ENCODE results near the gene FAM98C.
"Not testable (repeated sequence)": the region's sequence is repeated elsewhere in the genome, so short reads cannot be mapped to it uniquely, and the experiment has no call there.

FAM98C gene

DNA sequence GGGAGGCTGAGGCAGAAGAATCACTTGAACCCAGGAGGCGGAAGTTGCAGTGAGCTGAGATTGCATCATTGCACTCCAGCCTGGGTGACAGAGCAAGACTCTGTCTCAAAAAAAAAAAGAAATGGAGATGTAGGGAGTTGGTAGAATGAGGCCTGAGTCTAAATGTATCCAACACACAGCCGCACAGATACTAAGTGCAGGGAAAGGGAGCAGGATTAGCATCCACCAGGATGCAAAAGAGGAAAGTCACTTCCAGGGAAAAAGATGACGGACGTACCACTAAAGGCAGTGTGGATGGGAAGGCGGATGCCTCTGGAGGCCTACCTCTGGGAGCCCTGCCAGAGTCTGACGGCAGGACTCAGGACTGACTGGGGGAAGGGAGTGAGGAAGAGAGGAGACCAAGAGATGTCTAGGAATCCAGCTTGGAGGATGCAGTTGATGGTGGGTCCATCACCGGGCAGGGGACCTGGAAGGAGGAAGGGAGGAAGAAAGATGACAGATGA lies 6.8 kb downstream of the FAM98C start:
- H3K9ac ChIP-seq (ENCODE audit: low read length in 5 of 5), result no peak overlapping the region
- no peak overlapping the region for H3K4me3 ChIP-seq (ENCODE audit: low read depth in 1 of 5, low read length in 5 of 5)

DNA sequence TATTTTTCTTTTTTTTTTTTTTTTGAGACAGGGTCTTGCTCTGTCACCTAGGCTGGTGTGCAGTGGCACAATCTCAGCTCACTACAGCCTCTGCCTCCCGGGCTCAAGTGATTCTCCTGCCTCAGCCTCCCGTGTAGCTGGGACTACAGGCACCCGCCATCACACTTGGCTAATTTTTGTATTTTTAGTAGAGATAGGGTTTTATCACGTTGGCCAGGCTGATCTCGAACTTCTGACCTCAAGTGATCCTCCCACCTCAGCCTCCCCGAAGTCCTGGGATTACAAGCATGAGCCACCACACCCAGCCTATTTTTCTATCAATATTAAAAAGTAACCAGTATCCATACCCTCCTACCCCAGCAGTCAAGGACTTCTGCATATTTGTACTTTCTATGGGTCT lies 7.5 kb downstream of the FAM98C start:
- not testable (repeated sequence) for H3K27me3 ChIP-seq (ENCODE audit: control insufficient read depth in 5 of 5, insufficient read depth in 4 of 5, low read length in 5 of 5); H3K27ac ChIP-seq (ENCODE audit: low read depth, low read length); H3K9ac ChIP-seq (ENCODE audit: low read length in 5 of 5); H3K4me3 ChIP-seq (ENCODE audit: low read depth in 1 of 5, low read length in 5 of 5); H3K4me1 ChIP-seq (ENCODE audit: control insufficient read depth in 5 of 5, insufficient read depth in 5 of 5, low read length in 5 of 5); H3K9me3 ChIP-seq (ENCODE audit: control insufficient read depth in 5 of 5, low read length in 5 of 5)
- peaks cover 0 to 40% (median 9%) of the 10 kb centered on the region in 5 donors for H3K36me3 ChIP-seq (ENCODE audit: control insufficient read depth in 5 of 5, insufficient read depth in 5 of 5, low read length in 5 of 5)

More for the DNA sequence above, 6.8 kb downstream of the FAM98C start:
- H3K27me3 ChIP-seq (ENCODE audit: control insufficient read depth in 5 of 5, insufficient read depth in 4 of 5, low read length in 5 of 5), result peaks cover 0 to 5% (median 0%) of the 10 kb centered on the region in 5 donors
- H3K27ac ChIP-seq (ENCODE audit: low read depth, low read length), result no peak overlapping the region
- no peaks in the 10 kb centered on the region for H3K4me1 ChIP-seq (ENCODE audit: control insufficient read depth in 5 of 5, insufficient read depth in 5 of 5, low read length in 5 of 5)
- H3K9me3 ChIP-seq (ENCODE audit: control insufficient read depth in 5 of 5, low read length in 5 of 5), result no peaks in the 10 kb centered on the region
- peaks cover 0 to 46% (median 13%) of the 10 kb centered on the region in 5 donors for H3K36me3 ChIP-seq (ENCODE audit: control insufficient read depth in 5 of 5, insufficient read depth in 5 of 5, low read length in 5 of 5)

DNA sequence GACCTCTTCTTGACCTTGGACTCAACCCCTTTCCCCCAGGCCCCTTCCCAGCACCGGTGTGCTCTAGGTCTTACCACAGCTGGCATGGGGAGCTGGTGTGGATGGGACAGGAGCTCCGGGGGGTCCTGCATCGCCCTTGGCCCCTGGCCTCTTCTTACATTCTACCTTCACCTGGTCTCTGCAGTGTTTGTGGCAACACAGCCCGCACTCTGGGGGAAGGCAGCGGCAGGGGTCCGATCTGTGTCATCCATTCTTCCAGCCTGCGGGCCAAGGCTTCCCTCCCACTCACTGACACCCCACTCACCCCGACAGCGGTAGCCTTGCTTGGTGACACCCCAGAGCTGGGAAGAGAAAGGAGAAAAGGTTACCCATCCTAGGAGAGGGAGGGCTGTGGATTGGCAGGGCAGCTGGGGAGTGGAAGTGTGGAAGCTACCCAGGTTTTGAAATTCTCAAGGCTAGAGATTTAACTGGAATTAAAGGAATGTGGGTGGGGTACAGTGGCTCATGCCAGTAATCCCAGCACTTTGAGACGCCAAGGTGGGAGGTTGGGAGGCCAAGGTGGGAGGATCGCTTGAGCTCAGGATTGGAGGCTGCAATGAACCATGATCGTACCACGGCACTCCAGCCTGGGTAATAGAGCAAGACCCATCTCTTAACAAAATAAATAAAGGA lies 8.3 kb downstream of the FAM98C start:
- H3K9ac ChIP-seq (ENCODE audit: low read length in 5 of 5), result no peak overlapping the region
- peaks cover 0 to 36% (median 8%) of the 10 kb centered on the region in 5 donors for H3K36me3 ChIP-seq (ENCODE audit: control insufficient read depth in 5 of 5, insufficient read depth in 5 of 5, low read length in 5 of 5)
- H3K9me3 ChIP-seq (ENCODE audit: control insufficient read depth in 5 of 5, low read length in 5 of 5), result no peaks in the 10 kb centered on the region
- H3K27ac ChIP-seq (ENCODE audit: low read depth, low read length), result no peak overlapping the region
- H3K4me3 ChIP-seq (ENCODE audit: low read depth in 1 of 5, low read length in 5 of 5), result no peak overlapping the region
- no peaks in the 10 kb centered on the region for H3K4me1 ChIP-seq (ENCODE audit: control insufficient read depth in 5 of 5, insufficient read depth in 5 of 5, low read length in 5 of 5)
- H3K27me3 ChIP-seq (ENCODE audit: control insufficient read depth in 5 of 5, insufficient read depth in 4 of 5, low read length in 5 of 5), result peaks cover 0 to 5% (median 0%) of the 10 kb centered on the region in 5 donors

DNA sequence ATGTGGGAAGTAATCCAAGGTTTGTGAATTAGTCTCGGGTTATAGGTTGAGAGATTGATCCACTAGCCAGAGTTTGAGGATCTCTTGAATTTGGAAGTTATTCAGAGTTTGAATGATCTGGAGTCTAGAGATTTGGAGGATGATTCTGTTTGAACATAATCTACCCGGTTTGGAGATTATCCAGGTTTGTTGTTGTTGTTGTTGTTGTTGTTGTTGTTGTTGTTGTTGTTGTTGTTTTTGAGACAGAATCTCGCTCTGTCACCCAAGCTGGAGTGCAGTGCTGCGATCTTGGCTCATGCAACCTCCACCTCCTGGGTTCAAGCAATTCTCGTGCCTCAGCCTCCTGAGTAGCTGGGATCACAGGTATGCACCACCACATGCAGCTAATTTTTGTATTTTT lies 9.0 kb downstream of the FAM98C start:
- H3K27ac ChIP-seq (ENCODE audit: low read depth, low read length); H3K9ac ChIP-seq (ENCODE audit: low read length in 5 of 5); H3K4me3 ChIP-seq (ENCODE audit: low read depth in 1 of 5, low read length in 5 of 5); H3K9me3 ChIP-seq (ENCODE audit: control insufficient read depth in 5 of 5, low read length in 5 of 5); H3K4me1 ChIP-seq (ENCODE audit: control insufficient read depth in 5 of 5, insufficient read depth in 5 of 5, low read length in 5 of 5); H3K27me3 ChIP-seq (ENCODE audit: control insufficient read depth in 5 of 5, insufficient read depth in 4 of 5, low read length in 5 of 5): not testable (repeated sequence)
- peaks cover 0 to 29% (median 3%) of the 10 kb centered on the region in 5 donors for H3K36me3 ChIP-seq (ENCODE audit: control insufficient read depth in 5 of 5, insufficient read depth in 5 of 5, low read length in 5 of 5)

DNA sequence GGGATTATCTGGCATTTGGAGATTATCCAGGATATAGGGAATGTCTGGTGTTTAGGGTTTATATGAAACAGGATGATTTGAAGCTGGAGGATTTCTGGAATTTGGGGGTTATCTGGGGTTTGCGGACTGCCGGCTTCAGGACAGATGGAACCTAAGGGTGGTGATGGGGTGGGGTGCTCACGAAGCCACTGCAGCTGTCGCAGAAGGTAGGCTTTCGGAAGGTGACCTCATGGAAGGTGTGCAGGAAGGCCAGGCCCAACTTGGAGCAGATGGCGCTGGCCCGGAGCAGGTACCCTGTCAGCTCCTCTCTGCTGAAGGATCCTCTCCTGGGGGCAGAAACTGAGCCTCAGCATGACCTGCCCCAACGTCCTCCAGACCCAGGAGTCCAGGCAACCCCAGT lies 9.6 kb downstream of the FAM98C start:
- peaks cover 0 to 12% (median 5%) of the 10 kb centered on the region in 5 donors for H3K27me3 ChIP-seq (ENCODE audit: control insufficient read depth in 5 of 5, insufficient read depth in 4 of 5, low read length in 5 of 5)
- peaks cover 0 to 4% (median 2%) of the 10 kb centered on the region in 5 donors for H3K4me1 ChIP-seq (ENCODE audit: control insufficient read depth in 5 of 5, insufficient read depth in 5 of 5, low read length in 5 of 5)
- H3K9ac ChIP-seq (ENCODE audit: low read length in 5 of 5), result no peak overlapping the region
- H3K27ac ChIP-seq (ENCODE audit: low read depth, low read length), result no peak overlapping the region
- H3K4me3 ChIP-seq (ENCODE audit: low read depth in 1 of 5, low read length in 5 of 5), result no peak overlapping the region
- H3K36me3 ChIP-seq (ENCODE audit: control insufficient read depth in 5 of 5, insufficient read depth in 5 of 5, low read length in 5 of 5), result peaks cover 0 to 24% (median 0%) of the 10 kb centered on the region in 5 donors
- H3K9me3 ChIP-seq (ENCODE audit: control insufficient read depth in 5 of 5, low read length in 5 of 5), result no peaks in the 10 kb centered on the region

DNA sequence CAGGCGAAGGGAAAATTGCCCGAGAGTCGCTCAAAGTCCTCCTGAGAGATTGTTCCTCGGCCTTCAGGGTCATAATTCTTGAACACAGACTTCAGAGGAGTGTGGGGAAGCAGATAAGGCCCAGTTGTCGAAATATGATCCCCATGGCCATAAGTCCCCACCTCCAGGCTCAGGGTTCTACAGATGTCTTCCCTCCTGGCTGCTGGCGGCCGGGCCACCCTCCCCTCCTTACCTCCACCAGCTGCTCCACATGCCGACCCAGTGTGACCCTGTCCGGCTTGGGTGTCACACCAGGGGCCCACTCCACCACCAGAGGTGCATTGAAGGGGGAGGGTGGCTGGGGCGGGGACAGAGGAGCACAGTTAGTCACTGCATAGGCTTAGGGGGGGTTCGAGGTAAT lies 10.1 kb downstream of the FAM98C start:
- Histone ChIP-seq H3K9ac (ENCODE audit: low read length in 5 of 5) (no peak overlapping the region), H3K27ac (ENCODE audit: low read depth, low read length) (no peak overlapping the region), H3K36me3 (ENCODE audit: control insufficient read depth in 5 of 5, insufficient read depth in 5 of 5, low read length in 5 of 5) (peaks cover 0 to 24% (median 0%) of the 10 kb centered on the region in 5 donors), H3K4me3 (ENCODE audit: low read depth in 1 of 5, low read length in 5 of 5) (no peak overlapping the region), H3K27me3 (ENCODE audit: control insufficient read depth in 5 of 5, insufficient read depth in 4 of 5, low read length in 5 of 5) (peaks cover 0 to 13% (median 5%) of the 10 kb centered on the region in 5 donors), H3K4me1 (ENCODE audit: control insufficient read depth in 5 of 5, insufficient read depth in 5 of 5, low read length in 5 of 5) (peaks cover 4 to 9% (median 7%) of the 10 kb centered on the region in 5 donors), H3K9me3 (ENCODE audit: control insufficient read depth in 5 of 5, low read length in 5 of 5) (no peaks in the 10 kb centered on the region)

DNA sequence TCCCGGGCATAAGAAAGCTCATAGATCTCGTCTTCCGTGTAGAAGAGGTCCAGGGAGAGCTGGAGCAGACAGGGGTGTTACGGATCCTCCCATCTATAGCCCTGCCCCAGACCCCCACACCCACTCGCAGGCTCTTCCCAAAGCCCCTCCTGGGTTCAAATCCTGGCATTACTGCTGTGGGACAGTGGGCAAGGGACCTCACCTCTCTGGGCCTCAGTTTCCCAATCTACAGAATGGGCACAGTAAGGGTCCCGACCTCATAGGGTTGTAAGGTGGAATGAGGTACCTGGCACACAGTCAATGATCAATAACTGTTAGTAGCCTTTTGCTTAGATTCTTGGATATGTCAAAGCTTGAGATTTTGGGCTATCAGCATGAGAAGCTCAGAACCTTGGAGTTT lies 10.5 kb downstream of the FAM98C start:
- H3K27me3 ChIP-seq (ENCODE audit: control insufficient read depth in 5 of 5, insufficient read depth in 4 of 5, low read length in 5 of 5), result peaks cover 0 to 16% (median 9%) of the 10 kb centered on the region in 5 donors
- H3K27ac ChIP-seq (ENCODE audit: low read depth, low read length), result no peak overlapping the region
- no peak overlapping the region for H3K4me3 ChIP-seq (ENCODE audit: low read depth in 1 of 5, low read length in 5 of 5)
- H3K4me1 ChIP-seq (ENCODE audit: control insufficient read depth in 5 of 5, insufficient read depth in 5 of 5, low read length in 5 of 5), result peaks cover 4 to 14% (median 11%) of the 10 kb centered on the region in 5 donors
- no peak overlapping the region for H3K9ac ChIP-seq (ENCODE audit: low read length in 5 of 5)
- peaks cover 0 to 24% (median 0%) of the 10 kb centered on the region in 5 donors for H3K36me3 ChIP-seq (ENCODE audit: control insufficient read depth in 5 of 5, insufficient read depth in 5 of 5, low read length in 5 of 5)
- H3K9me3 ChIP-seq (ENCODE audit: control insufficient read depth in 5 of 5, low read length in 5 of 5), result no peaks in the 10 kb centered on the region

DNA sequence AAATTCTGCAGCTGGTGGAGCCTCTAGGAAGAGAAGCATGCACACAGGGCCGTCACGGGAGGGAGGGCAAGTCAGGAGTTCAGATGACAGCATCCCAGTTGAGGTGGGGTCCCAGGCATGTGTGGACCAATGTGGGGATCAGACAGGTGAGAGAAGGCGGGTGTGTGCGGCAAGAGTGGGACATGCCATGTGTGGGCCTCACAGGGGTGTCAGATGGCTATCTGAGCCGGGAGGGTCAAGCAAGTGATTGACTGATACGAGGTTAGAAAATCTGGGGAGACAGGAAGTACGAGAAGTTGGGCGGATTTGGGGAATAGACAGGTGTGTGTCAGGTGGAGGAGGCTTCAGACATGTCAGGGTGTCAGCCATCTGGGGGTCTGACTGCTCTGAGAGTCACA lies 14.3 kb downstream of the FAM98C start:
- peaks cover 0 to 31% (median 19%) of the 10 kb centered on the region in 5 donors for H3K27me3 ChIP-seq (ENCODE audit: control insufficient read depth in 5 of 5, insufficient read depth in 4 of 5, low read length in 5 of 5)
- H3K4me1 ChIP-seq (ENCODE audit: control insufficient read depth in 5 of 5, insufficient read depth in 5 of 5, low read length in 5 of 5), result peaks cover 4 to 15% (median 12%) of the 10 kb centered on the region in 5 donors
- peak overlapping the region in 1 of 5 donors; percentile 54 for H3K9ac ChIP-seq (ENCODE audit: low read length in 5 of 5)
- H3K9me3 ChIP-seq (ENCODE audit: control insufficient read depth in 5 of 5, low read length in 5 of 5), result no peaks in the 10 kb centered on the region
- no peak overlapping the region for H3K27ac ChIP-seq (ENCODE audit: low read depth, low read length)
- H3K4me3 ChIP-seq (ENCODE audit: low read depth in 1 of 5, low read length in 5 of 5), result peak overlapping the region in 1 of 5 donors; percentile 22
- peaks cover 0 to 16% (median 0%) of the 10 kb centered on the region in 5 donors for H3K36me3 ChIP-seq (ENCODE audit: control insufficient read depth in 5 of 5, insufficient read depth in 5 of 5, low read length in 5 of 5)

DNA sequence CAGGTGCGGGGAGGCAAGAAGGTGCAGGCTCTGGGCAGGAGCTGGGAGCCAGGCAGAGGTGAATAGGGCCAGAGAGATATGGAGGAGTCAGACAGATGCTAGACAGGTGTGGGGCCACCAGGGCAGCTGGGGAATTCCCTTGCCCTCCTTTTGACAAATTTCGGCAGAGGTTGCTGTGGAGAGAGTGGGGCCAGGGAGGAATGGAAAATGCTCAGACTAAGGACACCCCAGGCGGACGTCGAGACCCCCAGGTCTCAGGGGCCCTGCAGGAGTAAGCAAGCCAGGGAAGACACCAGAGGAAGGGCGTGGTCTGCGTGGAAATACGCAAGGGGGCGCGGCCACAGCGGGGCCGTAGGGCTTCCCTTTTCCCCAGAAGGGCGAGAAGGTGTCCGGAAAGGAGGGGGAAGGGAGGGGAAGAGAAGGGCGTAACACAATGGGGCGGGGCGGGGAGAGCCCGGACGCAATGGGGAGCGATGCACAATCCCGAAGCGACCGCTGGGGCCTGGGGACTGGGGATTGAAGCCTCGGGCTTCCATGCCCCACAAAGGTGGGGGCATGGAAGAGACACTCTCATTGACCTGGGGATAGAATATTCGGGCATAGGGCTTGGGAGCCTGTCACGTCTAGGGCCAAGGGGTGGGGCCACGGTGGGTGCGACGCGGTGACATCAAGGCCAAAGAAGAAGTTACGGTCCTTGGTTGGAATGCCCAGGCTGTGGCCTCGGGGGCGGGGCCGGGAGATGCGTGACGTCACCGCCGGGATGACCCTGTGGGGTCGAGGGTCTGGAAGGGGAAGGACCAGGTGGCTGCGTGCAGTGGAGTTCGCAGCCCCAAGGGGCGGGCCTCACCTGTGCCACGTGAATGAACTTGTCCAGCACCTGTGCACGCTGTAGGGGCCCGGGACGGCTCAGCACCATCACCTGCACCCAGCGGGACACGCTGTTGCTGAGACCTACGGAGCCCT lies 14.9 kb downstream of the FAM98C start:
- Histone ChIP-seq H3K4me3 (ENCODE audit: low read depth in 1 of 5, low read length in 5 of 5) (peak overlapping the region; percentile 22 to 56 (median 52)), H3K9ac (ENCODE audit: low read length in 5 of 5) (peak overlapping the region in 2 of 5 donors; percentile 15 to 54), H3K27me3 (ENCODE audit: control insufficient read depth in 5 of 5, insufficient read depth in 4 of 5, low read length in 5 of 5) (peaks cover 2 to 32% (median 19%) of the 10 kb centered on the region in 5 donors), H3K9me3 (ENCODE audit: control insufficient read depth in 5 of 5, low read length in 5 of 5) (no peaks in the 10 kb centered on the region), H3K4me1 (ENCODE audit: control insufficient read depth in 5 of 5, insufficient read depth in 5 of 5, low read length in 5 of 5) (peaks cover 4 to 15% (median 12%) of the 10 kb centered on the region in 5 donors), H3K36me3 (ENCODE audit: control insufficient read depth in 5 of 5, insufficient read depth in 5 of 5, low read length in 5 of 5) (peaks cover 0 to 11% (median 0%) of the 10 kb centered on the region in 5 donors), H3K27ac (ENCODE audit: low read depth, low read length) (no peak overlapping the region)

Data from subcutaneous abdominal adipose tissue (tissue), 5 donors.